Peyer's patch (tissue), 4 donors: ENCODE measurements around the gene USP4. TPM values are rescaled to one million over a fixed set of nuclear protein-coding genes. Genes with fewer than 3 reads are reported as not detected.

Experiments
- DNase-seq, 3 donors: peaks; one replicate each; pipeline ENCODE4 v3.0.0-alpha.2; 2017 to 2019
- H3K27ac ChIP-seq, 4 donors: fragments of 200-600 bp; sonication (generic); one replicate each; pipeline ENCODE4 v1.5.1; 2016 to 2019
- H3K27me3 ChIP-seq, 2 donors: fragments of 200-600 bp; sonication (generic); one replicate each; pipeline ENCODE4 v1.5.1; 2019
- H3K36me3 ChIP-seq, 3 donors: fragments of 200-600 bp; sonication (generic); one replicate each; pipeline ENCODE4 v1.5.1; 2016 to 2019
- H3K4me1 ChIP-seq, 4 donors: fragments of 200-600 bp; sonication (generic); one replicate each; pipeline ENCODE4 v1.5.1; 2016 to 2019
- H3K4me3 ChIP-seq, 4 donors: fragments of 200-600 bp; sonication (generic); 1 replicate in 3 of 4; 2 replicates in 1 of 4; pipeline ENCODE4 v1.5.1; 2016 to 2019; ENCODE audit warnings: mild to moderate bottlenecking in 1 of 4
- H3K9me3 ChIP-seq, 4 donors: fragments of 200-600 bp; sonication (generic); one replicate each; pipeline ENCODE4 v1.5.1; 2016 to 2019; ENCODE audit warnings: mild to moderate bottlenecking in 1 of 4
- POLR2A ChIP-seq, 2 donors: fragments of 450-650 bp; IDR thresholded peaks; one replicate each; pipeline ENCODE4 v1.5.1; 2017; ENCODE audit warnings: antibody characterized with exemption in 2 of 2, mild to moderate bottlenecking in 2 of 2, moderate library complexity in 2 of 2
- total RNA-seq, 4 donors: library from RNA; depleted of rRNA; stranded (reverse); fragments of >200 nt; gene quantifications; one replicate each; pipeline ENCODE4 v1.1.0, GENCODE V29; 2016
- TF ChIP-seq, protein P1 (sequence below), 6 experiments: fragments of 450-650 bp in 4 of 6; fragments of 200-600 bp in 2 of 6; sonication (generic) in 1 of 6; IDR thresholded peaks; one replicate each; pipeline ENCODE4 v1.5.1; 2017 to 2019; ENCODE audit warnings: antibody characterized with exemption in 6 of 6, mild to moderate bottlenecking in 3 of 6, moderate library complexity in 1 of 6

The USP4 gene
- total RNA-seq, 4 donors from 2014 or later: 26.3 to 106 (median 47.5) TPM

DNA sequence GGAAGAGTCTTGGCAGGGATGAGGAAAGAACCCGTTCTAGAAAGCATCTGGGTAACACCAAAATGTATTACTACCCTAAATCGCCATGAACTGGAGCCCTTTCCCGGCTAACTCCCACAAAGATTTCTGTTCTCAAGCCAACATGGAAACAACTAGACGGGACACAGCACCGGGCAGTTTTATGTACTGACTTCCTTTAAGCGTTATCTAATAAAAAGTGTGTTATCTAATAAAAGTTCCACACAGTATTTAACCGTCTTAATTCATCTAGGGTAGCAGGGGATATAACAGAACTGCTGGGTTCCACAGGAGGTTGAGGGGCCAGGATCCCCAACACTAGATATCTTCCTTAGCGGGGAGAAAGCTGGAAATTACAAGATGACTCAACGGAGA, 62.5 kb downstream of the USP4 start:
- Histone ChIP-seq H3K36me3 (peaks cover 0 to 30% (median 0%) of the 10 kb centered on the region in 3 donors), H3K27me3 (no peaks in the 10 kb centered on the region), H3K27ac (peak overlapping the region; percentile 84 to 94 (median 86)), H3K4me1 (peaks cover 2 to 18% (median 6%) of the 10 kb centered on the region in 4 donors), H3K4me3 (peak overlapping the region; percentile 36 to 60 (median 52)), H3K9me3 (no peaks in the 10 kb centered on the region)
- no peak for TF ChIP-seq POLR2A (IDR thresholded peaks at IDR 0.05)
- TF ChIP-seq, protein P1, sequence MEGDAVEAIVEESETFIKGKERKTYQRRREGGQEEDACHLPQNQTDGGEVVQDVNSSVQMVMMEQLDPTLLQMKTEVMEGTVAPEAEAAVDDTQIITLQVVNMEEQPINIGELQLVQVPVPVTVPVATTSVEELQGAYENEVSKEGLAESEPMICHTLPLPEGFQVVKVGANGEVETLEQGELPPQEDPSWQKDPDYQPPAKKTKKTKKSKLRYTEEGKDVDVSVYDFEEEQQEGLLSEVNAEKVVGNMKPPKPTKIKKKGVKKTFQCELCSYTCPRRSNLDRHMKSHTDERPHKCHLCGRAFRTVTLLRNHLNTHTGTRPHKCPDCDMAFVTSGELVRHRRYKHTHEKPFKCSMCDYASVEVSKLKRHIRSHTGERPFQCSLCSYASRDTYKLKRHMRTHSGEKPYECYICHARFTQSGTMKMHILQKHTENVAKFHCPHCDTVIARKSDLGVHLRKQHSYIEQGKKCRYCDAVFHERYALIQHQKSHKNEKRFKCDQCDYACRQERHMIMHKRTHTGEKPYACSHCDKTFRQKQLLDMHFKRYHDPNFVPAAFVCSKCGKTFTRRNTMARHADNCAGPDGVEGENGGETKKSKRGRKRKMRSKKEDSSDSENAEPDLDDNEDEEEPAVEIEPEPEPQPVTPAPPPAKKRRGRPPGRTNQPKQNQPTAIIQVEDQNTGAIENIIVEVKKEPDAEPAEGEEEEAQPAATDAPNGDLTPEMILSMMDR (IDR thresholded peaks at IDR 0.05): no peak
- no peak for DNase-seq

DNA sequence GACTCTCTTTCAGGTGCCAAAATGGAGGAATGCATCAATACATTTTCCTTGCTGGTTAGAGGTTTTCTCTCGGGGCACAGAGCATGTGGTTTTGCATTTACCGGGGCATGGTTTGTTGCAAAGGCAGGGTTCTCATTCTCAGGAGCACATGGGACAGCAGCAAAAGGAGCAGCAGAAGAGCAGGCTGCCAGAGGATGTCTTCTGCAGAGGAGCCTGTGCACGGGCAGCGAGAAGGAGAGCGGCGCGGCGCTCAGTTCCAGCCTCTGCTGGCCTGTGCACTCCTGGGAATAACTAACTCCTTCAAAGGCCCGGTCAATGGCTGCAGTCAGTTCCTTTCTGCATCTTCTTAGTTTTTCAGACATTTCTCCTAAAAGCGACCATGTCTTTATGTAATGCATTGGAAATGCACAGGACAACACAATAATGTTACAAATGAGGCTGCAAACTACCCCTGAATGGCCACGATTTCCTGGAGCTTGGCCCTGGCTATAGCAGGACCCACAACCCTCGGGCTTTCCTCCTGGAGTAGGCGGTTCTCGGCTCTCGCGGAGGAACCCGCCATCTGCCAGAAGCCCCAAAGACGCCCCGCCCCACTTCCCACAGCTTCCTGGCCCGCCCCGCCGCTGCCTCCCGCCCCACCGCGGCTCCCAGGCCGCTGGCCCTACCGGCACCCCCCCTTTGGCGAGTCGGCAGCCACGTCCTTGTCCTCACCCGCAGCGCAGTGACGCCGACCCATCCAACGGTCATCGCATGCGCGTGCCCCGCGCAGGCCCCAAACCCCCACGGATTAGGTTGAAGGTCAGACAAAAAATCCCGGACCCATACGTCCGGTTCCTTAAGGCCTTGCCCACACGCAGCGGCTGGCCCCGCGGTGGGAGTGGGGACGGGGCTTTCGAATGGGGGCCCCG, 63.1 kb downstream of the USP4 start, which contains the start of gene C3orf62:
C3orf62 (minus strand) TSS at position 758 of the 908 bp plus-strand sequence; CDS start at position 398, 360 bp downstream.
- Histone ChIP-seq H3K27ac (peak within 1 kb of the TSS; percentile 84 to 94 (median 86)), H3K36me3 (peaks cover 0 to 24% (median 0%) of the 10 kb centered on the region in 3 donors), H3K27me3 (no peaks in the 10 kb centered on the region), H3K4me1 (peaks cover 2 to 18% (median 6%) of the 10 kb centered on the region in 4 donors), H3K4me3 (peak within 1 kb of the TSS; percentile 36 to 60 (median 52)), H3K9me3 (no peaks in the 10 kb centered on the region)
- TF ChIP-seq, protein P1 (IDR thresholded peaks at IDR 0.05): no peak
- TF ChIP-seq POLR2A (IDR thresholded peaks at IDR 0.05): peak in 1 of 2 donors; percentile 33
- peak; percentile 84 to 95 (median 90) for DNase-seq

DNA sequence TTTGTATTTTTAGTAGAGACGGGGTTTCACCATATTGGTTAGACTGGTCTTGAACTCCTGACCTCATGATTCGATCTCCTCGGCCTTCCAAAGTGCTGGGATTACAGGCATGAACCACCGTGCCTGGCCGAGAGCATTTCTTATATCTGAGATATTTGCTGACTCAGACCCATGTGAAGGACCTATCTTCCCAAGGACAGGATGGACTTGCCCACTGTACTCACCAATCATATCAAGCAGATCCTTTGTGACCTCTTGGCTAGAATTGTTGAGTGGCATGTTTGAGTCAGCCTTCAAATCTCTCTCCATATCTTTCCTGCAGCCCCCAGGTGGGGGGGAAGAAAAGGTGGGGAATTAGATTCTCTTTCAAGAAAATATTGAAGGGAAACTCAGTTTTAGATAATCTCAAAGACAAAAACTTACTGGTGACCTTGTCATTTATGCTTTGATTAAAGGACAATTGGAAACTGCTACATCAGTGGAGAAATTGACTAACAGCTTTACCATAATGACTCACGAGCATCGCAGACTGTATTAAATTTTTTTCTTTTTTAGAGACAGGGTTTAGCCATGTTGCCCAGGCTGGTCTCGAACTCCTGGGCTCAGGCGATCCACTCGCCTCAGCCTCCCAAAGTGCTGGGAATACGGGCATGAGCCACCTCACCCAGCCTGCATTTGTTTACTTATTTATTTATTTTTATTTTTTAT, 65.9 kb downstream of the USP4 start:
- Histone ChIP-seq H3K4me1 (peaks cover 2 to 18% (median 6%) of the 10 kb centered on the region in 4 donors), H3K4me3 (no peak overlapping the region), H3K27ac (no peak overlapping the region), H3K27me3 (no peaks in the 10 kb centered on the region), H3K36me3 (peaks cover 0 to 6% (median 0%) of the 10 kb centered on the region in 3 donors), H3K9me3 (no peaks in the 10 kb centered on the region)
- no peak for TF ChIP-seq POLR2A (IDR thresholded peaks at IDR 0.05)
- DNase-seq: no peak

DNA sequence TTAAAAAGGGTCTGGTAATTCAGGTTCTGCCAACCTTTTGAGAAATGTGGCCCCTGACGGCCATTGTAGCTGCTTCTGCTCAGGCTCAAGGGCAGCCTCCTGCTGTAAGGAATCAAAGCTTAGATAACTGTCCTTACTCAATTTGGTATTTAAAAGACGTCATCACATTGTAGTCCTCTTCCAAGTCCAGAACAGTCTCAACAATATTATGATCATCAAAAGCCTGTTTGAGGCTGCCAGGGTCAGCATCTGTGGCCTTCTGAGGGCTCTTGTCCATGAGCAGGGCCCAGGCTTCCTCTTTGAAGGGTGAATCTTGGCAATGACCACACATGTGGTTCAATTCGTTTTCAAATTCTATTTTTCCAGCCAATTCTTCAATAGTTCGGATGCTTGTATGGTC, 68.8 kb downstream of the USP4 start:
- Histone ChIP-seq H3K4me1 (peaks cover 0 to 4% (median 2%) of the 10 kb centered on the region in 4 donors), H3K36me3 (no peaks in the 10 kb centered on the region), H3K4me3 (no peak overlapping the region), H3K27ac (no peak overlapping the region), H3K9me3 (no peaks in the 10 kb centered on the region), H3K27me3 (no peaks in the 10 kb centered on the region)
- TF ChIP-seq, protein P1 (IDR thresholded peaks at IDR 0.05): no peak
- no peak for TF ChIP-seq POLR2A (IDR thresholded peaks at IDR 0.05)
- no peak for DNase-seq

GRCh38 chr3:49270156-49270500, 69.7 kb downstream of the USP4 start:
- H3K4me3 ChIP-seq: no peak overlapping the region
- H3K36me3 ChIP-seq: no peaks in the 10 kb centered on the region
- TF ChIP-seq, protein P1 (IDR thresholded peaks at IDR 0.05): no peak
- TF ChIP-seq POLR2A (IDR thresholded peaks at IDR 0.05): no peak
- no peak overlapping the region for H3K27ac ChIP-seq
- H3K27me3 ChIP-seq: no peaks in the 10 kb centered on the region
- H3K9me3 ChIP-seq: no peaks in the 10 kb centered on the region
- no peaks in the 10 kb centered on the region for H3K4me1 ChIP-seq
- DNase-seq: no peak
